ENCODE results near the gene EPS15. TPM values are rescaled to one million over a fixed set of nuclear protein-coding genes. Genes with fewer than 3 reads are reported as not detected.
"Not testable (repeated sequence)": the region's sequence is repeated elsewhere in the genome, so short reads cannot be mapped to it uniquely, and the experiment has no call there.

Gene EPS15
- 52.3 TPM for polyA plus RNA-seq (ENCODE audit: insufficient read length)
- long read RNA-seq, donor 1, full-length matches to known transcripts, result 2 of 8 reads
- long read RNA-seq, donor 1, partial matches to known transcripts, result 6 of 8 reads
- long read RNA-seq, donor 1, other reads (novel, unspliced or antisense), result 0 of 8 reads
- long read RNA-seq, donor 2, full-length matches to known transcripts, result 1 of 1 reads
- long read RNA-seq, donor 2, partial matches to known transcripts, result 0 of 1 reads
- long read RNA-seq, donor 2, other reads (novel, unspliced or antisense), result 0 of 1 reads
- long read RNA-seq, donor 3, partial matches to known transcripts, result 42 of 42 reads
- long read RNA-seq, donor 3, other reads (novel, unspliced or antisense), result 0 of 42 reads
- long read RNA-seq, donor 4, result 0 reads
- long read RNA-seq, donor 5, full-length matches to known transcripts, result 3 of 3 reads
- long read RNA-seq, donor 5, partial matches to known transcripts, result 0 of 3 reads
- long read RNA-seq, donor 5, other reads (novel, unspliced or antisense), result 0 of 3 reads
- long read RNA-seq, donor 6, full-length matches to known transcripts, result 2 of 2 reads
- long read RNA-seq, donor 6, partial matches to known transcripts, result 0 of 2 reads
- long read RNA-seq, donor 6, other reads (novel, unspliced or antisense), result 0 of 2 reads
- long read RNA-seq, donor 7, full-length matches to known transcripts, result 1 of 1 reads
- long read RNA-seq, donor 7, partial matches to known transcripts, result 0 of 1 reads
- long read RNA-seq, donor 7, other reads (novel, unspliced or antisense), result 0 of 1 reads
- long read RNA-seq, donor 8, full-length matches to known transcripts, result 2 of 2 reads
- long read RNA-seq, donor 8, partial matches to known transcripts, result 0 of 2 reads
- long read RNA-seq, donor 8, other reads (novel, unspliced or antisense), result 0 of 2 reads

DNA sequence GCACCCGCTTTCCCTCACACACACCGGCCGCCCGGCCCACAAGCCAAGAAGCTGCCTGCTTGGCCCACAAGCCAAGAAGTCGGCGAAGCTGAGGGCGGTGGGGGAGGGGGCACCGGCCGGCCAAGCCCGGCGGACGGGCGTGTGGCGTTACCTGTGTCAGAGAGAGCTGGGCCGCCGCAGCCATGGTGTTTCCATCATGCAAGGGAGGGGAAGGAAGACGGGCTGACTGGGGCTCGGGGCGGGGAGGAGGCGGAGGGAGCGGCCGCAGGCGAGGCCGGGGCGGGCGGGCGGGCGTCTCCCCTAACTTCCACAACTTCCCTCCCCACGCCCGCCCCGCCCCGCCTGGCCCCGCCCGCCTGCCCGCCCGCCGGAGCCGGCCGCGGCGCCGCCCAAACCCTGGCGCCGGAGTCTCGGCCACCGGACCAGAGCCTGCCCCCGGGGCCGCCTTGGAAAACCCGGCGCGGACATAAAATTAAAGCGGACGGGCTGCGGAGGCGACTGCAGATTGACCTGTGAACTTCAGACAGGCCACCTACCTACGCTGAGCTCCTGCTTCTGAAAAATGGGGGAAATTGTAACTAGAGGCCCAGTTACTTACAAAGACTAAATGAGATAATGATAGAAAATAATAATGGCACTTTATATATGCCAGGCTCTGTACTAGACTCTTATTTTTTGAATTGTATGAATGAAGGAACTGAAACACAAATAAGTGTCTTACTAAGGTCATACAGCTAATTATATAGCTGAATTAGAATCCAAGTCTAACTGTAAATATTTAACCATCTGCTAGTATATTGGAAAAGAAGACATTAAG lies at the start of gene EPS15:
EPS15 (minus strand) TSS at position 219 of the 817 bp plus-strand sequence; CDS start at position 184, 35 bp downstream.
- DNase-seq, result peak; percentile 78

DNA sequence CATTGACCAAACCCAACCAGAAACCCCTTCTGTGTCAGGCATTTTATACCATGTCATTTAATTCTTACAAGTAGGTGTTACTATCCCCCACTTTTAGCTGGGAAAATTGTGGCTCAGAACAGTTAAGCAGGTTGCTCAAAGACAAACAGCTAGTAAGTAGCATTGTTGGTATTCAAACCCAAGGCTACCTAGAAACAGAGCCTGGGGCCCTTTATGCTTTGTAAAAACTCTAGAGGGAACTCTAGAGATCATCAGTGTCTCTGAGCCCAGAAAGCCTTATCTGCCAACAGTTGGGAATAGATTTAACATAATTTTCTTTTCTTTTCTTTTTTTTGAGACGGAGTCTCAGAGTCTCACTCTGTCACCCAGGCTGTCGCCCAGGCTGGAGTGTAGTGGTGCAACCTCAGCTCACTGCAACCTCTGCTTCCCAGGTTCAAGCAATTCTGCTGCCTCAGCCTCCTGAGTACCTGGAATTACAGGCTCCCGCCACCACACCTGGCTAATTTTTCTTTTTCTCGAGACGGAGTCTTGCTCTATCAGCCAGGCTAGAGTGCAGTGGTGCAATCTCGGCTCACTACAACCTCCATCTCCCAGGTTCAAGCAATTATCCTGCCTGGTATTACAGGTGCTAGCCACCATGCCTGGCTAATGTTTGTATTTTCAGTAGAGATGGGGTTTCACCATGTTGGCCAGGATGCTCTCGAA lies 49.3 kb upstream of the EPS15 start:
- DNase-seq, result no peak

DNA sequence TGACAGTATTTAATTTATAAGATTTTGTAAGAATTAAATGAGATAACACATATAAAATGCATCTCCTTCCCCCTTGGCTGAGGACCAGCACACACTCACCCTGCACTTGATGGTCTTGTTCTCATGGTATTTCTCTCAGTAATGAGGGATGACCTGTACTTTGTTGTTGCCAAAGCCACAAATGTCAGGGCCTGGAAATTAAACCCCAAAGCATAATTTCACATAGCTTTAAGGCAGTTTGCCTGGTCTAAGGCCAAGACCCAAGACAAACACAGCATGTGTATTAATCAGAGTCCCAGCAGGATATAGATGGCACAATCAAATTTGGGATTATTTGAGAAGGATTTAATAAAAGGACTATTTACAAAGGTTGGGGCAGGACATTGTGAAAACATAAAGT lies 48.6 kb upstream of the EPS15 start:
- no peak for DNase-seq

DNA sequence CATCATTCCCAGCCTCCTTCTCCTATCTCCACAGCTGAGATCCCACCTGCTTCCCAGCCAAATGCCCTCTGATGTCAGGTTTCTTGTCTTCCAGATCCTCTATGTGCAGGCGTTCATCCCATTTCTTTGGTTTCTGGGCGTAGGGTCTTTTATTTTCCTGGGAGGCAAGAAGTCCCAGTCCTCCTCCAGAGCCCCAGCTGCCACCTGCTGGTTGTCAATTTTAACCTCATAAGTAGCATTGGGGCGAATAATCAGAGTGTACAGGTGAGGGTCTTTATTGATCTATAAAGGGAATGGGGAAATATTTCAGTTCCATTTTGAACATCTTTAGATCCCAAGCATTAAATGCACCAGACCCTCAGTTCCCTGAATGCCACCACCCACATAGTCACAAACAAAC lies 47.2 kb upstream of the EPS15 start:
- no peak for DNase-seq

DNA sequence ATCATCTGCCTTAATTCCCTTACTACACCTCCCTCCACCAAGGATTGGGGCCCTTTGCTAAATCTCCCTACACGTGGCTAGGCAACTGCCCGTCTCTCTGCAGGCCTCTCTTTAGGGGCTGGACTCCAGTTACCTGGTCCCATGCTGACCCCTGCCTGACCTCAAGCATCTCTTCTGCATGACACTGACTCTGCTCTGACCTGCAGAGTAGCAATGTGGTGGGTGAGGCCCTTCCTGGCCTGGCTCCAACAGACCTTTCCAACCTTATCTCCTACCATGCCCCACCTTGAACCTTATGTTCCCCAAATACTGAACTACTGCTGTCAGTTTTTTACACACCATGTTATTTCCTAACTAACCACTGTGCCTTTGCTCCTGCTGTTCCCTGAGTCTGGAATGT lies 45.9 kb upstream of the EPS15 start:
- DNase-seq, result no peak

DNA sequence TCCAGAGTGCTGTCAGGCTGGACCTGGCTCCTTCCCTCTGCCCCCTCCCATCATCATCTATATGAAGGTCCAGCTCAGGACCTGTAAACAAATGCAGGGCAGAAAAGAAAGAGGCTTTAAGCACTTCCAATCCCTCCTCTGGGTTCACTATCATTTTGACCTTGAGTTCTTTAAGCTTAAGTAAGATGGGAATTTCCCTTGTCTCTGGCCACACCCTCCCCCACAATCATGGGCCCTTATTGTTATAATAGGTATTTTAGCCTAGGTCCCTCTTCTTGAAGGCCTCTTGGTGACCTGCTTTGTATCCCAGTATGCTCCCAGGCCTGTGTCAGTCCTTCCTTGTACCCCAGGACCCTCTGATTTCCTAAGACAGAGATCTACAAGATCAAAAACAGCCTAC lies 45.1 kb upstream of the EPS15 start:
- DNase-seq, result no peak

- DNase-seq, result no peak
These were observed 42.6 kb upstream of the EPS15 start for GRCh38 chr1:51561702-51562101.

DNA sequence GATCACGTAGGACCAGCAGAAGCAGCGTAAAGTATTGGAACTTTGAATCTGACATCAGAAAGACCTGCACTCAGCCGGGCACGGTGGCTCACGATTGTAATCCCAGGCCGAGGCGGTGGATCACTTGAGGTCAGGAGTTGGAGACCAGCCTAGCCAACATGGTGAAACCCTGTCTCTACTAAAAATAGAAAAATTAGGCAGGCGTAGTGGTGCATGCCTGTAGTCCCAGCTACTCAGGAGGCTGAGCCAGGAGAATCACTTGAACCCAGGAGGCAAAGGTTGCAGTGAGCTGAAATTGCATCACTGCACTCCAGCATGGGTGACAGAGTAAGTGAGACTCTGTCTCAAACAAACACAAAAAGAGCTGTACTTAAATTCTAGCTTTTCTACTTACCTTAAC lies 41.8 kb upstream of the EPS15 start:
- not testable (repeated sequence) for DNase-seq

DNA sequence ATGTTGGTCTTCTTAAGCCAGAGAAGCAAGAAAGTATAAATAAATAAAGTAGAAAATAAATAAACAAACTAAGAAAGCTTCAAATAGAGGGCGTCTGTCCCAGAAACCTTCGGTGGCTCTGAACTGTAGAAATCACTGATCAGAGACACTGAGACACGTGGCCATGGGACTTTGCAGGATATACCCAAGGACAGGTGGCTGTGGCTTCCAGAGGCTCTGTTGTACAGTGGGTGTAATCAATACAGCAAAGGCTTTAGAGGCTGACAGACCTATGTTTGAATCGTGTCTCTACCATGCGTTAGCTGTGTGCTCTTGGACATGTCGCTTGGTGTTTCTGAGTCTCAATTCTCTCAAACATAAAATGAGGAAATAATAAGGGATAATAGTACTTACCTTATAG lies 41.0 kb upstream of the EPS15 start:
- no peak for DNase-seq

DNA sequence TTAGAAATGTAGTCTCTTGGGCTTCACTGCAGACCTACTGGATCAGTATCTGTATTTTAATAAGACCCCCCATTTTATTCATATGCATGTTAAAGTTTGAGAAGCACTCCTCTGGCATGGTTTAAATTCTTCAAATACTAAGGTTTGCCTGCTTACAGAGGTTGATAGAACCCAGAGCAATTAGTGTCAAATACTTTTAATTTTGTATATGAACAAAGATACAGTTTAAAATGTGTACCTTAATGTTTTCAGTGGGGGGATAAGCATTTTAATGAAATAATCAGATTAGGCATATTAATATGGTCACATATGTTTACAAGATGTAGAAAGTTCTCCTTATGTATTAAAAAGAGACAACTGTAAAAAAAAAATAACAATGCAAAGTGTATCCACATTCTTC lies 40.4 kb upstream of the EPS15 start:
- no peak for DNase-seq

DNA sequence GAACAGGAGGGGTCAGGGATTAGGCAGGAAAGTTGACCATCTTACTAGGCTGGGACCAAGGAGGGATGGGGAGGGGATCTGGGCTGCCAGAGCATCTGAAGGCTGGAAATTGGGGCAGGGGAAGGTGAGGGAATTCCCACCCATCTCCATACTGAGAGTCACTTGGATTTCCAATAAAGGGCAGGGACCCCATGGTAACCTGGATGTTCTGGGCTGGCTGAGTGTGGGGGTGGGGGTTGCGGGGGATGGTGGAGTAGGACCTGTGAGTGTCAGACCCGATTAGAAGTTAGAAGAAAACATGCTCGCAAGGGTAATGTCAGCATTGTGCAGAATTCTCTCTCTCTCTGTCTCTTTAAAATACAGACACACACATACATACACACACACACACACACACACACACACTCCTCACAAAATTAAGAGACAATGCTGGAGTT lies 40.0 kb upstream of the EPS15 start:
- no peak for DNase-seq

- DNase-seq, result no peak
These were observed 39.4 kb upstream of the EPS15 start for GRCh38 chr1:51558375-51558924.

DNA sequence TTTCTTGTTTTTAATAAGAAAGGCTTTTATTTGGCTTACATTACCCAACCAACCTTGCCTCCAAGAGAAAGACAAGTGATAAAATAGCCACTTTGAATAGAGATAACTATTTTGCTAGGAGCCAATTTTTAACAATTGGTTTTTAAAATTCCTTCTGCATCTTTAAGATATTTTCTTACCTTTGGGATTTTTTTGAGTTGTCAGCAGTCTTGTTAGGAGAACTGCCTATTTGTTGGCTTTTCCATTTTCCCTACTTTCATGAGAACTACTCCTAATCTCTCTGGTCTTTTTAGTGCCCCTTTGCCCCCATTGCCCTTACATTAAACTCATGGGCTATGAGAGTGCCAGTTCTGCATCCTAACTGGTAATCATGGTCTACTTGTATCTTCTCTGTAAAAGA lies 38.1 kb upstream of the EPS15 start:
- no peak for DNase-seq

DNA sequence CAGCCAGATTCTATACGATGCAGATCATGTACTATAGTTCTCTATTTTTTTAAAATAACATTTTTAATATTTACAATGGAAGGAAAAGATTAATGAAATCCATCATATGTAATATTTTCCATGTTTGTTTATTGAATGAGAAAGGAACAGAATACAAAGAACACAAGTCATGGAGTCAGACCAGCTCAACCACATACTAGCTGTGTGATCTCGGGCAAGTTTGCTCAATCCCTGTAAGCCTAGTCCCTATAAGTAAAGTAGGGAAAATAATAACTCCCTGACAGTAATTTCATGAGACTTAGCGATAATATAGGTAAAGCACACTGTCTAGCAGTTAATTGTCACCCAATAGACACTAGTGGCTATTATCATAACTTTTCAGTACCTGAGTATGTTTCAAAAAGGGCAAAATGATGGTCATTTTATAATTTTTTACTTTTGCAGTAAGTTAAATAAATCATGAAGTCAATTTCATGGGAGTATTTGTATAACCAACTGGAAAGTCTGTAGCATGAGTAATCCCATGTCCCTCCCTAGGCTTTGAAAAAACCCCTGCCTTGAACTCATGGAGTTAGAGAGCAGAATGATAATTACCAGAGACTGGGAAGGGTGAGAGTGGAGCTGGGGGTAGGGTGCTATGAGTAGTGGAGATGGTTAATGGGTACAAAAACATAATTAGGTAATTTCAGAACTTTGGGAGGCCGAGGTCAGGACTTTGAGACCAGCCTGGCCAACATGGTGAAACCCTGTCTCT lies 37.0 kb upstream of the EPS15 start:
- no peak for DNase-seq

DNA sequence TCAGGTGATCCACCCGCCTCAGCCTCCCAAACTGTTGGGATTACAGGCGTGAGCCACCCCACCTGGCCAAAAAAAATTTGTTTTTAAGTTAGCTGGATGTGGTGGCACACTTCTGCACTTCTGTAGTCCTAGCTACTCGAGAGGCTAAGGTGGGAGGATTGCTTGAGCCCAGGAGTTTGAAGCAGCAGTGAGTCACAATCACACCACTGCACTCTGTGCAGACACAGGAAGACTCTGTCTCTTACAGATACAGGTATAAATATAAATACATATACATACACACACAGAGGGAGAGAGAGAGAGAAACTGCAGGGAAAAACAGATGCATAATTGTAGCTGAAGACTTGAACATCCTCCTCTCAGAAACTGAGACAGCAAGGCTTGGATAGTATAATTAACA lies 34.8 kb upstream of the EPS15 start:
- no peak for DNase-seq

GRCh38 chr1:51552929-51553807 lies 34.1 kb upstream of the EPS15 start:
- no peak for DNase-seq

DNA sequence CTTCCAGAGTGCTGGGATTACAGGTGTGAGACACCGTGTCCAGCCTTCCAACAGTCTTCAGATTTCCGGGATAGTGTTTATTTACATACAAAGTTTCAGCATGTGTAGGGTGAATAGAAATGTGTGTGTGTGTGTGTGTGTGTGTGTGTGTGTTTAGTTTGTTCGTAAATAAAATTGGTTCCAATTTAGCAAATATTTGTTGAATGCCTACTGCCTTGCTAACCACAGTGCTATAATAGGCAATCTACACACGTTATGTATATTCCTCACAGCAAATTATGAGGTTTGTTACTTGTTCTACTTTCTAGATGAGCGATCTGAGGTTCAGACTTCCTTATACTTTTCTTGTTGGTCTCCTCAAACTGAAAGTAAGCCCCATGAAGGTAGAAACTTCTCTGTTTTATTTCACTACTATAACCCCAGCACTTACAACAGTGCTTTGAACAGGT lies 32.8 kb upstream of the EPS15 start:
- no peak for DNase-seq

DNA sequence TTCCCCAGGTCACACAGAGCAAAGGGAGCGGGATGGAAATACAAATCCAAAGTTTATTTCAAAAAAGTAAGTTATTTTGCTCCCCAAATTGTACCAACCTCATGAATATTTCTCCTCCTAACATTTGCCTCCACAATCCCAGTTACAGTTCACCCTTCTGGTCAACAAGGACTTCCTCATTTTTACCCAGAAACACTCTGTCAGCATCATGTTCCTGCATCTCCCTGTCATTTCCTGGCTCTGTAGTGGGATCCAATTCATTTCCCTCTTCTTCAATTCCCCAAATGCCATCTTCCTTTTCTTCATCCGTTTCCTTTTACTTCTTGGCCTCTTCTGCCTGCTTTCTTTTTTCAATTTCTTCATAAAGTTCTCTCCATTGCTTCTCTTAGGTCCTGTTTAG lies 32.0 kb upstream of the EPS15 start:
- no peak for DNase-seq

DNA sequence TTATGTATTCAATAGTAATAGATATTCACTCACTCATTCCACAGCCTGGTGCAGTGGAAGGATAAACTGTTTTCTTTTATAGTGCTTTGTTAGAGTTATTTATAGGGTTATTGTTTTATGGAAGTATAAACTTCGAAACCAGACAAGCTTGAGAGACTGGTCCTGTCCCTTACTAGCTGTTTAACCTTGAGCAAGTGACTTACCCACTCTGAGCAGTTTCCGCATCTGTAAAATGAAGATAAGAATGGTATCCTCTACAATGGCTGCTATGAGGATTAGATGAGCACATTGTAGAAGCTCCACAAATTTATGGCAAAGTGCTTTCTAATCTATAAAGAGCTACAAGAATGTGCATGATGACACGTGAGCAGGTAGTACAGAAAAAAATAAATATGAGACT lies 30.8 kb upstream of the EPS15 start:
- DNase-seq, result no peak

All from left kidney (tissue), 8 donors.